Posterior cingulate gyrus (tissue), 11 donors: ENCODE measurements around the gene TOE1.

Experiments used
- DNase-seq, 10 donors: peaks; one replicate each; pipeline versions ENCODE4 v3.0.0 to v3.0.0-alpha.2; 2020 to 2021; ENCODE audit warnings: mixed read lengths in 3 of 10
- intact Hi-C: fragments of 100-400 bp; cut with DNase I; formaldehyde crosslinking; loops from one replicate; pipeline ENCODE4 v1.15.1; 2023

TOE1 gene

DNA sequence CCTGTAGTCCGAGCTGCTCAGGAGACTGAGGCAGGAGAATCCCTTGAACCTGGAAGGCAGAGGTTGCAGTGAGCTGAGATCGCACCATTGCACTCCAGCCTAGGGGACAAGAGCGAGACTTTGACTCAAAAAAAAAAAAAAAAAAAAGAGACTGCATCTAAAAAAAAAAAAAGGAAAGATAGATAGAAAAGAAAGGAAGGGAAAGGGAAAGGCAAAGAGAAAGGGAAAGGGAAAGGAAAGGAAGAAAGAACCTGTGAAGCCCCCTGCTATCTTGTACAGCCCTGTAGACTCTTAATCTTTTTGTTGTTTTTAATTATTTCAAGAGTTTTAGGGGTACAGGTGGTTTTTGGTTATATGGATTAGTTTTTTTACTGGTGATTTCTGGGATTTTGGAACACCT is 46.2 kb downstream of the TOE1 start:
- intact Hi-C loops: no loop called here

More for the DNA sequence above, 46.2 kb downstream of the TOE1 start:
- DNase-seq: no peak
